Testis (tissue), 2 donors: ENCODE results near the gene SENP7.

Source experiments
- POLR2A ChIP-seq: fragments of 450-650 bp; IDR thresholded peaks from one replicate; pipeline ENCODE4 v1.6.1; 2017; ENCODE audit warnings: antibody characterized with exemption, mild to moderate bottlenecking, moderate library complexity
- TF ChIP-seq, protein P1 (sequence below), 3 experiments: fragments of 450-650 bp in 2 of 3; fragments of 200-600 bp in 1 of 3; sonication (generic) in 1 of 3; IDR thresholded peaks; one replicate each; pipeline ENCODE4 v1.5.1; 2016 to 2019; ENCODE audit warnings: antibody characterized with exemption in 3 of 3, mild to moderate bottlenecking in 2 of 3, moderate library complexity in 1 of 3

DNA sequence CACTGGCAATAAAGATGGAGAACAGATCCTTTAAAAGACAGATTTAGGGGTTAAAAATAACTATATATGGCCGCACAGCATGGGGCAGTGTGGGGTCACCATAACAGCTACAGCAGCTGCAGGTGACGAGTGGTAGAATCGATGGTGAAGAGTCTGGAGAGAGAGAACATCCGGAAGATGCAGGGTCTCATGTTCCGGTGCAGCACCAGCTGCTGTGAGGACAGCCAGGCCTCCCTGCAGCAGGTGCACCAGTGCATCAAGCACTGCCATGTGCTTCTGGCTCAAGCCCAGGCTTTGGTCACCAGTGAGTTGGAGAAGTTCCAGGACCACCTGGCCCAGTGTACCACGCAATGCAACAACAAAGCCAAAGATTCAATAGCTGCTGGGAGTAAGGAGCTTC, 98.9 kb downstream of the SENP7 start:
- TF ChIP-seq, protein P1, sequence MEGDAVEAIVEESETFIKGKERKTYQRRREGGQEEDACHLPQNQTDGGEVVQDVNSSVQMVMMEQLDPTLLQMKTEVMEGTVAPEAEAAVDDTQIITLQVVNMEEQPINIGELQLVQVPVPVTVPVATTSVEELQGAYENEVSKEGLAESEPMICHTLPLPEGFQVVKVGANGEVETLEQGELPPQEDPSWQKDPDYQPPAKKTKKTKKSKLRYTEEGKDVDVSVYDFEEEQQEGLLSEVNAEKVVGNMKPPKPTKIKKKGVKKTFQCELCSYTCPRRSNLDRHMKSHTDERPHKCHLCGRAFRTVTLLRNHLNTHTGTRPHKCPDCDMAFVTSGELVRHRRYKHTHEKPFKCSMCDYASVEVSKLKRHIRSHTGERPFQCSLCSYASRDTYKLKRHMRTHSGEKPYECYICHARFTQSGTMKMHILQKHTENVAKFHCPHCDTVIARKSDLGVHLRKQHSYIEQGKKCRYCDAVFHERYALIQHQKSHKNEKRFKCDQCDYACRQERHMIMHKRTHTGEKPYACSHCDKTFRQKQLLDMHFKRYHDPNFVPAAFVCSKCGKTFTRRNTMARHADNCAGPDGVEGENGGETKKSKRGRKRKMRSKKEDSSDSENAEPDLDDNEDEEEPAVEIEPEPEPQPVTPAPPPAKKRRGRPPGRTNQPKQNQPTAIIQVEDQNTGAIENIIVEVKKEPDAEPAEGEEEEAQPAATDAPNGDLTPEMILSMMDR (IDR thresholded peaks at IDR 0.05) = no peak
- TF ChIP-seq POLR2A = no peak
